Adrenal gland (tissue), 12 donors: ENCODE results near the gene JAML. TPM values are rescaled to one million over a fixed set of nuclear protein-coding genes. Genes with fewer than 3 reads are reported as not detected.

Source experiments
- DNase-seq, 7 donors: peaks; one replicate each; pipeline ENCODE4 v3.0.0-alpha.2; 2019 to 2020
- H3K27ac ChIP-seq, 5 donors: fragments of 200-600 bp; sonication (generic) in 4 of 5; 1 replicate in 3 of 5; 2 replicates in 2 of 5; pipeline versions ENCODE4 v1.5.1 to v1.8.0; 2016 to 2020; ENCODE audit warnings: mild to moderate bottlenecking in 1 of 5
- H3K27me3 ChIP-seq: fragments of 200-600 bp; 2 replicates; pipeline ENCODE4 v1.8.0; 2021
- H3K36me3 ChIP-seq, 2 donors: fragments of 200-600 bp; replicated peaks in 1 of 2; 1 replicate in 1 of 2; 2 replicates in 1 of 2; pipeline versions ENCODE4 v1.5.1 to v1.8.0; 2018 to 2022
- H3K4me1 ChIP-seq, 2 donors: fragments of 200-600 bp; replicated peaks in 1 of 2; 1 replicate in 1 of 2; 2 replicates in 1 of 2; pipeline versions ENCODE4 v1.5.1 to v1.8.0; 2018 to 2021
- H3K4me3 ChIP-seq, 4 donors: fragments of 200-600 bp; sonication (generic) in 3 of 4; one replicate each; pipeline ENCODE4 v1.5.1; 2016 to 2018
- H3K9me3 ChIP-seq, 3 donors: fragments of 200-600 bp; sonication (generic) in 1 of 3; replicated peaks in 1 of 3; 1 replicate in 2 of 3; 2 replicates in 1 of 3; pipeline versions ENCODE4 v1.5.1 to v1.8.0; 2016 to 2021
- CTCF ChIP-seq, 6 experiments: fragments of 450-650 bp in 4 of 6; fragments of 200-600 bp in 2 of 6; sonication (generic) in 1 of 6; IDR thresholded peaks; 1 replicate in 5 of 6; 2 replicates in 1 of 6; pipeline versions ENCODE4 v1.5.1 to v1.8.0; 2016 to 2021; ENCODE audit warnings: antibody characterized with exemption in 6 of 6, mild to moderate bottlenecking in 2 of 6, moderate library complexity in 1 of 6
- POLR2A ChIP-seq, 2 donors: fragments of 450-650 bp; IDR thresholded peaks; one replicate each; pipeline ENCODE4 v1.6.1; 2017; ENCODE audit warnings: antibody characterized with exemption in 2 of 2, mild to moderate bottlenecking in 2 of 2, moderate library complexity in 1 of 2
- WGBS, 4 donors: extraction: QIAGEN DNeasy Blood & Tissue Kit in 2 of 4; methylation state at CpG; one replicate each; pipeline versions ENCODE4 v1.1.5 to v1.1.7; 2013 to 2017; 5-methylcytosine and 5-hydroxymethylcytosine counted together
- intact Hi-C, 2 donors: fragments of 100-400 bp; cut with DNase I; formaldehyde crosslinking; loops; one replicate each; pipeline versions ENCODE4 v1.14.1 to v1.15.0; 2022 to 2023
- polyA plus RNA-seq, 3 donors: library from polyadenylated mRNA; stranded (reverse); fragments of 200-250 nt in 2 of 3; fragments of 350-450 nt in 1 of 3; fragmentation: Illumina TruSeq in 1 of 3; extraction: RNeasy Lipid Tissue Mini Kit (QIAGEN cat#74804) in 1 of 3; gene quantifications; one replicate each; pipeline ENCODE4 v1.2.3, GENCODE V29; 2013 to 2014
- total RNA-seq, 9 donors: library from RNA; depleted of rRNA in 4 of 9; stranded (reverse); fragments of >200 nt in 4 of 9; fragments of 120-200 nt in 1 of 9; fragmentation: NEBNext Ultra II Directional in 1 of 9; extraction: Animal tissue kit (Norgen Biotek cat#: 25700) in 1 of 9; gene quantifications; one replicate each; pipeline versions ENCODE4 v1.1.0 to v1.2.4, GENCODE V29; 2013 to 2023
- donor health status: healthy with polysubstance abuse.
- donor health status: Bipolar disorder and iron deficiency.
- donor health status: DM: yes; HTN: yes; CAD: no.
- donor health status: DM: no; HTN: no; CAD: no.
- donor health status: DM: no; HTN: no; CAD: no.
- donor health status: DM: yes; HTN: yes; CAD: no.

The JAML gene
- total and polyA plus RNA-seq, 12 donors: 1.8 to 13.9 (median 4.5) TPM

- TF ChIP-seq POLR2A (IDR thresholded peaks at IDR 0.05) (no peak), CTCF (IDR thresholded peaks at IDR 0.05) (no peak)
- Histone ChIP-seq H3K4me3 (no peak overlapping the region), H3K27ac (peak overlapping the region in 1 of 5 donors; percentile 31), H3K36me3 (no peaks in the 10 kb centered on the region), H3K4me1 (no peaks in the 10 kb centered on the region), H3K27me3 (peaks cover 13% of the 10 kb centered on the region), H3K9me3 (no peaks in the 10 kb centered on the region)
- intact Hi-C loops: no loop called here
- WGBS, 4 donors: 66 to 80% (median 74%) methylated on average over 2 of the region's 2 CpGs
- no peak for DNase-seq
These were observed 17.7 kb downstream of the JAML start for GRCh38 chr11:118207079-118207478.

- no peaks in the 10 kb centered on the region for H3K9me3 ChIP-seq
- DNase-seq: peak in 1 of 7 donors; percentile 8
- intact Hi-C loops: no loop called here
These were observed 18.3 kb downstream of the JAML start for GRCh38 chr11:118206391-118207031.

GRCh38 chr11:118205606-118206378 lies 19.0 kb downstream of the JAML start:
- intact Hi-C loops: no loop called here
- Histone ChIP-seq H3K4me1 (no peaks in the 10 kb centered on the region), H3K4me3 (no peak overlapping the region), H3K36me3 (no peaks in the 10 kb centered on the region), H3K27me3 (peaks cover 13% of the 10 kb centered on the region), H3K27ac (peak overlapping the region in 2 of 5 donors; percentile 31 to 58), H3K9me3 (no peaks in the 10 kb centered on the region)
- 81 to 86% (median 84%) methylated on average over 9 of the region's 9 CpGs for WGBS, 4 donors
- DNase-seq: no peak
- TF ChIP-seq POLR2A (IDR thresholded peaks at IDR 0.05) (no peak), CTCF (IDR thresholded peaks at IDR 0.05) (no peak)

More at GRCh38 chr11:118206391-118207031, 18.3 kb downstream of the JAML start:
- Histone ChIP-seq H3K4me3 (no peak overlapping the region), H3K4me1 (no peaks in the 10 kb centered on the region), H3K27ac (peak overlapping the region in 2 of 5 donors; percentile 31 to 58), H3K27me3 (peaks cover 13% of the 10 kb centered on the region), H3K36me3 (no peaks in the 10 kb centered on the region)
- 19 to 26% (median 22%) methylated on average over 1 of the region's 1 CpG for WGBS, 4 donors
- TF ChIP-seq CTCF (IDR thresholded peaks at IDR 0.05): no peak
- no peak for TF ChIP-seq POLR2A (IDR thresholded peaks at IDR 0.05)

GRCh38 chr11:118202599-118203422 lies 22.0 kb downstream of the JAML start:
- TF ChIP-seq POLR2A (IDR thresholded peaks at IDR 0.05): no peak
- no peak for TF ChIP-seq CTCF (IDR thresholded peaks at IDR 0.05)
- no peak for DNase-seq
- H3K4me3 ChIP-seq: no peak overlapping the region
- no peaks in the 10 kb centered on the region for H3K27me3 ChIP-seq
- intact Hi-C loops: no loop called here
- 69 to 81% (median 76%) methylated on average over 6 to 7 of the region's 7 CpGs for WGBS, 4 donors
- H3K27ac ChIP-seq: no peak overlapping the region
- H3K4me1 ChIP-seq: peaks cover 0 to 10% of the 10 kb centered on the region in 2 donors
- no peaks in the 10 kb centered on the region for H3K9me3 ChIP-seq
- no peaks in the 10 kb centered on the region for H3K36me3 ChIP-seq
